Measurements from ENCODE around the gene ATOX1.

GRCh38 chr5:151766975-151767374 lies 8.5 kb upstream of the ATOX1 start:
- no peak for TF ChIP-seq ZFP36 (IDR thresholded peaks at IDR 0.05; ENCODE audit: low read depth, low read length, partially characterized antibody)
- TF ChIP-seq ZBTB17 (CRISPR knock-in tag; IDR thresholded peaks at IDR 0.05): no peak
- TF ChIP-seq EZH2 (IDR thresholded peaks at IDR 0.05; ENCODE audit: borderline replicate concordance, low read depth, low read length): no peak
- TF ChIP-seq ATF7 (IDR thresholded peaks at IDR 0.05): no peak
- TF ChIP-seq CTCF (IDR thresholded peaks at IDR 0.05 in 2 of 3, conservative IDR thresholded peaks at IDR 0.05 in 1 of 3; ENCODE audit: insufficient read depth in 2 of 3, low read depth in 1 of 3, low read length in 3 of 3): no peak
